HCT116 (cell line): Measurements from ENCODE around the gene TSPAN6.

Experiments used
- EZH2 ChIP-seq: fragments of 200-600 bp; sonication (generic); IDR thresholded peaks from 2 replicates; pipeline ENCODE4 v1.6.1; 2017; ENCODE audit warnings: antibody characterized with exemption, mixed run types
- POLR2A ChIP-seq: IDR thresholded peaks from 2 replicates; pipeline ENCODE4 v1.7.0; 2011; ENCODE audit warnings: borderline replicate concordance; ENCODE audit not compliant: insufficient read depth, insufficient read length; ENCODE audit errors: extremely low read depth
- TF ChIP-seq, protein P1 (sequence below): IDR thresholded peaks from 2 replicates; pipeline ENCODE4 v1.6.1; 2012

DNA sequence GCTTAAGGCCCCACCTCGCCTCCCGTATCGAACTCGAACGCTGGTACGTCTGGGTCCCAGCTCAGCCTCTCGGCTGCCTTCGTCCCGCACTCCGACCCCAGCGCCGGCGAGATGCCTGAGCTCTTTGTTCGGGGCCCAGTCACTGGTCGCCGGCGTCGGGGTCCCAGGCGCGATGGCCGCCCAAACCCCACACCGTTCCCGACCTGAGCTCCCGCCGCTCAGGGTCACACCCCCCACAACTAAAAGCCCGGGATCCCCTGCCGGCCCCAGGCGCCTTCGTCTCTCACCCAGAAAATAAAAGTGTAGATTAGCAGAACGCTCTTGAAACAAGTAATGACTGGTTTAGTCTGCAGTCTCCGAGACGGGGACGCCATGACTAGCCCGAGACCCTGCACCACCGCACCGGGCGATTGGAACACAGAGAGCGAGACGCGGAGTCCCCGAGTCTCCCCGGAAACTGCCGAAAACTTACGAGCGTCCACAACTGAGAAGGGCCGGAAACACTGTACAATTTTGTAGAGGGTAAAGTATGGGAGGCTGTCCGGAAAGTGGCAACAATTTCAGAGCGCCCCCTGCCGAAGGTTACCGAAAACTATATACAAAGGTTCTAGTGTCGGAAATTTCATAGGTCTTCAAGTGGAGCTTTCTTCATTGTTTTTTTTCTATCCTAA, at the start of gene TSPAN6:
- TF ChIP-seq EZH2 (no peak), POLR2A (no peak)
- TF ChIP-seq, protein P1, sequence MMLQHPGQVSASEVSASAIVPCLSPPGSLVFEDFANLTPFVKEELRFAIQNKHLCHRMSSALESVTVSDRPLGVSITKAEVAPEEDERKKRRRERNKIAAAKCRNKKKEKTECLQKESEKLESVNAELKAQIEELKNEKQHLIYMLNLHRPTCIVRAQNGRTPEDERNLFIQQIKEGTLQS, result no peak
